D721Med (cell line): ENCODE measurements around the gene LRRC31.

ENCODE experiments used
- DNase-seq: peaks from one replicate; pipeline ENCODE4 v3.0.0; 2011; ENCODE audit warnings: low spot score; ENCODE audit not compliant: insufficient read length
- FAIRE-seq: peaks from 2 replicates; lab custom pipeline; 2011; peaks lifted over from hg19 to GRCh38; lab: Jason Lieb, UNC
- TF ChIP-seq, protein P1 (sequence below): IDR thresholded peaks from 2 replicates; pipeline ENCODE4 v1.5.1; 2012; ENCODE audit warnings: mild to moderate bottlenecking, control low read depth; ENCODE audit not compliant: insufficient read depth; ENCODE audit errors: missing control alignments

Gene LRRC31

GRCh38 chr3:169864270-169864669, 5.5 kb downstream of the LRRC31 start:
- FAIRE-seq = no peak
- DNase-seq = no peak

DNA sequence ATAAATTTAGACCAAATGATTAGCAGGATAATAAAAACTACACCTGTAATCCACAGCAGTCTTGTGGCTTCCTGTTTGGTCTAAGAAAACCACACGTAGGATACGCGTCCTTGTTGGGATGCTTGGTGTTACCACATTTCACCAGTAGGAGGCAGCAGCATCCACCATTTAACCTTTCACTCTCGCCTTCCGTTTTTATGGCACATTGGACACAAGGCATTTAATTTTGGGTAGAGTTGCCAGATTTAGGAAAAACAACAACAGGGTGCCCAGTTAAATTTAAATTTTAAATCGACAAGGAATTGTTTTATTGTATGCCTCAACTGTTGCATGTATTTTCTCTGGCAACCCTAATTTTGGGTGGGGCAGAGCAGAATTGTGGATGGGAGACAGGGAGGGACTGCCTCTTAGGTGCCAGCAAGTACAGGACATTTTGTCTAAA, 6.3 kb downstream of the LRRC31 start:
- FAIRE-seq (no peak), DNase-seq (no peak)
- TF ChIP-seq, protein P1, sequence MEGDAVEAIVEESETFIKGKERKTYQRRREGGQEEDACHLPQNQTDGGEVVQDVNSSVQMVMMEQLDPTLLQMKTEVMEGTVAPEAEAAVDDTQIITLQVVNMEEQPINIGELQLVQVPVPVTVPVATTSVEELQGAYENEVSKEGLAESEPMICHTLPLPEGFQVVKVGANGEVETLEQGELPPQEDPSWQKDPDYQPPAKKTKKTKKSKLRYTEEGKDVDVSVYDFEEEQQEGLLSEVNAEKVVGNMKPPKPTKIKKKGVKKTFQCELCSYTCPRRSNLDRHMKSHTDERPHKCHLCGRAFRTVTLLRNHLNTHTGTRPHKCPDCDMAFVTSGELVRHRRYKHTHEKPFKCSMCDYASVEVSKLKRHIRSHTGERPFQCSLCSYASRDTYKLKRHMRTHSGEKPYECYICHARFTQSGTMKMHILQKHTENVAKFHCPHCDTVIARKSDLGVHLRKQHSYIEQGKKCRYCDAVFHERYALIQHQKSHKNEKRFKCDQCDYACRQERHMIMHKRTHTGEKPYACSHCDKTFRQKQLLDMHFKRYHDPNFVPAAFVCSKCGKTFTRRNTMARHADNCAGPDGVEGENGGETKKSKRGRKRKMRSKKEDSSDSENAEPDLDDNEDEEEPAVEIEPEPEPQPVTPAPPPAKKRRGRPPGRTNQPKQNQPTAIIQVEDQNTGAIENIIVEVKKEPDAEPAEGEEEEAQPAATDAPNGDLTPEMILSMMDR = peak; percentile 97

More at GRCh38 chr3:169864270-169864669, 5.5 kb downstream of the LRRC31 start:
- TF ChIP-seq, protein P1 = no peak

DNA sequence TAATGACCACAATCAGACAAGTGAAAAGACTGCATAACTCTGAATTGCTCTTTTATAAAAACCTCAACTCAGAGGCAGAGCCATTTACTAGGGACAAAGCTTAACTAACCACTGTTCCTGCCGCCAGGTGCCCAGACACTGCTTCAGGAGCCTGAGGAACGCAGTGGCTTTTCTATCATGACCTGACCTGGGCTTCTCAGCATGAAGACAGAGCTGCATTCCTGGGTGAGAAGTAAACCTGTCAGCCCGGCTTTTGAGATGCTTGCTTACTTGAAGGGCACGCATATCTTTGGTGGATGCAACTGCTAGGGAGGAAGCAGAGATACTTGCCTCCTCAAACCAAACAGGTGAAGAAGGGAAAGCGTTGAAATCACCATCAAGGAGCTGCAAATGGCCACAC, 7.9 kb downstream of the LRRC31 start:
- DNase-seq (no peak), FAIRE-seq (no peak)
- TF ChIP-seq, protein P1 = no peak

DNA sequence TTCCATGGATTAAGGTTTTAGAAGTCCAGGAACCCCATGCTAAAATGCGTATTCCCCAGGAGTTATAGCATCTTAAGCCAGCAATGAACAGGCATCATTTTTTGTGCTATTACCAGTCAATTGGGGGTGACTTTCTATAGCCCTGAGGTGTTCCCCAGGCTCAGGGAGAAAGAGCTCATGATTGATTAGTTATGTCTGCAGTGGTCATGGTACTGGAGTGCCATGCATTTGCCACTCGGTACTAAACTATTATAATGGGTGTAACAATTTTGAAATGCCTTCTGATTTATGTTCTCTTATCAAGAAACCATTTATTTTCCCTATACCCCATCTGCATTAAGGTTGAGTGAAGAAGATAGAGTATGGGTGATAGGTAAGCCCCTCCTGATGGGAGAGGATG, 11.9 kb downstream of the LRRC31 start:
- DNase-seq (no peak), FAIRE-seq (no peak)
- TF ChIP-seq, protein P1 = no peak

DNA sequence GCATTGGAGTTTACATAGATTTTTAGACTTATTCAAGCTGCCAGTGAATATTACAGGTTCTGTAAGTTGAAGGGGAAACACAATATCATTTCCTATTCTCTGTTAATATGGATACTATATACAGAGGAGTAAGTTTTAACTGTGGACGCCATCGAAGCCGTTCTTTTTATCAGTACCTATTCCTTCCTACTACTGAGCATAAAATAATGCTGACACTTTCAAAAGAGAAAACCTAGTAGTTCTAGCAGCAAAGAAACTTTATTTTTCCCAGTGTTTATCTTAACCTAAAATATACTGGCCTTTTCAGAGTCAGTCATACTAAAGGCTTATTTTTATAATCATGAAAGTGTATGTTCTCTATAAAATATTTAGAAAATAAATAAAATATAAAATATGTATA, 14.2 kb downstream of the LRRC31 start:
- FAIRE-seq (no peak), DNase-seq (no peak)
- TF ChIP-seq, protein P1 = no peak

- FAIRE-seq (no peak), DNase-seq (no peak)
- TF ChIP-seq, protein P1 = no peak
Measured at GRCh38 chr3:169850618-169851017, 19.1 kb downstream of the LRRC31 start.

DNA sequence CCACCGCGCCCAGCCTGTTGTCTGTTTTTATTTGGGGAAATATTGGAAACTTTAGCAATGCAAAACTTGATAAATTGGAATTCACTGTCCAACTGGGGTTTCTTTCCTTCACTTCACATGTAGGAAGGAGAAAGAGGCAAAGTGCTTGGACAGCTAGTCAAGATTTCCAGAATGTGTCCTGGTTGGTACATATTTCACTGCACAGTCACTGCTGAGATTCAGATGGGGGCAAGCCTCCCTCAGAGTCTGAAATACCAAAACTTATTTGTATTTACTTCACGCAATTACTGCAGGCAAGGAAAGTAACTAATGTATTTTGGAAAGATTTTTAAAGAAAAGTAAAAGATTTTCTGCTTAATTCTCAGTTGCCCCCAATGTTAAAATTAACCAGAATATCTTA, 21.0 kb downstream of the LRRC31 start:
- no peak for FAIRE-seq
- DNase-seq = no peak
- TF ChIP-seq, protein P1 = no peak
